GM18858 (cell line): Measurements from ENCODE around the gene SREBF1.

ENCODE experiments used
- ATAC-seq: cut with Tn5 transposase; IDR thresholded peaks from one replicate; pipeline ENCODE4 v1.9.1; 2021; ENCODE audit not compliant: unreplicated experiment

Gene SREBF1

GRCh38 chr17:17766077-17766743 lies 70.6 kb downstream of the SREBF1 start:
- ATAC-seq: peak; percentile 64

DNA sequence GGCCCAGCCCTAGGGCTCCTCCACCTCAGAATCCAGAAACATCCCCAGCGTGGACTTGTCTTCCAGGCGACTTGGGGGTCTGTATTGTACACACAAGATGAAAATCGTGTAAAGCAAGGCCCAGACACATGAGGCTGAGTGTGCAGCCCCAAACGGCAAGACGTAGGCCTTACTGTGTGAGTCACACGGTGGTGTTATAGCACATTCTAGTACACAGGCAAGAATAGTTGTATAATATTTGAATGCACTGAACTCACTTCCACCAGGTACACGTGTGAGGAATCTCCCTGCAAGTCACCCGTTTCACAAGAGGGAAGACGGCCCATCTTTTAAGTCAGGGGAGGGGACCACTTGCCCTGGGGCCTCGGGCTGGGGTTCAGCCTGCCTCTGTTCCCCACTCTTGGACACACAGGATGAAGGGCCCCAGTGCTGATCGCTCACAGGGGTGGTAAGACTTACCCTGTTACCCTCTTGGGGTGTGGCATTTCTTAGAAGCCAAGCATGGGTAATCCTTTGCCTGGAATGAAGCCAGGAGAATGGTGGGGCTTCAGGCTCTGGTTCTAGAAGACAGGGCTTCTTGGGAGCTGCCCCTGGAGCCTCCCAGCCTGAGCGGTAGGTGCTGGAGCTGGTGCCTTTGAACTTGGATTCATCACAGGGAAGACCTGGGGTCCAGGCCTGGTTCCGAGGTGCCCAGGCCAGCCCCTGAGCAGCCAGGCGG lies 71.3 kb downstream of the SREBF1 start:
- no peak for ATAC-seq

DNA sequence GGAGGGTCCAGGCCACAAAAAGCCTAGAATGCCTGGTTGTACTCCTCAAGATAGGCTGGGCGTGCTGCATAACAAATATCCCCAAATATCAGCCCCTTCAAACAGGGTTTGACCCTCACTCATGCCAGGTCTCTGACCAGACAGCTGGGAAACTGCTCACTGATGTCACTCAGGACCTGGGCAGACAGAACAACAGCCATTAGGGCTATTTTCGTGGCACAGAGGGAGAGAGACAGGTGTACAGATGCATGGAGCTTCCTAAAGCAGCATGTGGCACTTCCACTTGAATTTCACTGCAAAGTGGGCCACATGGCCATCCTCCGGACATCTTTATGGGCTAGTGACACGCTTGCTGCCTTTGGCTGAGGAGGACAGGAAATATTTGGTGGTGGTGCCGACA lies 73.1 kb downstream of the SREBF1 start:
- ATAC-seq: no peak

DNA sequence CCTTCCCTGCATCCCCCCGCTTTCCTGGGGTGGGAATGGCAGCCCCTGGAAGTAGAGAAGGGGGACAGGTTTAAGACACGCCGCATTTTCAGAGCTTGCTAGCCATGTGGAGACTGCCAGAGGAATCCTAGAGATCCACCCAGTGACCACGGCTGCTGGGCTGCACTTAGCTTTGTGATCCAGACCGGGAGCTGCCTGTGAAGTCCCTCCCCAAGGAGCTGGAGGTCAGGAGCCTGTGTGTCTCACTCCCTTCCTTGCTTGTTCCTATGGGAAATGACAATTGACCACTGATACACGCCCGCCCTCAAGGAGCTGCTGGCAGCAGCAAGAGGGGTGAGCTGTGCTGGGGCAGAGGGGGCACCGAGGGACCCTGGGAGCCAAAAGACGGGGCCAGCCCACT lies 73.7 kb downstream of the SREBF1 start:
- ATAC-seq: no peak

- ATAC-seq: no peak
Observed at GRCh38 chr17:17762744-17763105, 74.1 kb downstream of the SREBF1 start.
